IMR-90 (cell line): ENCODE measurements around the gene TM4SF4. TPM values are rescaled to one million over a fixed set of nuclear protein-coding genes. Genes with fewer than 3 reads are reported as not detected.

Source experiments
- ATAC-seq: fragments of 200-7000 bp; cut with Tn5 transposase; 2 replicates; pipeline ENCODE4 v1.9.1; 2020; ENCODE audit warnings: low read depth, mild to moderate bottlenecking, moderate library complexity
- BruUV-seq: library from RNA; stranded (reverse); fragments of 400-500 nt; replicated peaks from 2 replicates; lab custom pipeline; 2021; lab: Mats Ljungman, UMichigan
- CTCF ChIA-PET: fragments of 300-600 bp; formaldehyde crosslinking; extraction: SDS; loops from one replicate; lab custom pipeline; 2021; ENCODE audit warnings: antibody characterized with exemption; lab: Yijun Ruan, JAX
- POLR2A ChIA-PET: fragments of 300-600 bp; sonication (Branson Sonifier 250); formaldehyde crosslinking; loops from one replicate; lab custom pipeline; 2022; ENCODE audit warnings: antibody characterized with exemption; ENCODE audit not compliant: unreplicated experiment; lab: Charles Lee
- DNase-seq: peaks from one replicate; pipeline ENCODE4 v3.0.0; 2013
- H2AFZ ChIP-seq: replicated peaks from 2 replicates; pipeline ENCODE3; 2013; ENCODE audit warnings: low read length, mild to moderate bottlenecking; ENCODE audit not compliant: poor library complexity
- H2AK5ac ChIP-seq: 2 replicates; pipeline ENCODE4 v1.6.1; 2013; ENCODE audit warnings: low read depth, low read length, inconsistent platforms
- H2AK9ac ChIP-seq: replicated peaks from 2 replicates; pipeline ENCODE3; 2013; ENCODE audit warnings: mild to moderate bottlenecking, low read depth, low read length, moderate library complexity; ENCODE audit not compliant: poor library complexity
- H2BK120ac ChIP-seq: 2 replicates; pipeline ENCODE4 v1.6.1; 2013; ENCODE audit warnings: low read depth, low read length, inconsistent platforms
- H2BK15ac ChIP-seq: 3 replicates; pipeline ENCODE4 v1.6.1; 2013; ENCODE audit warnings: low read depth, low read length, inconsistent platforms
- H2BK20ac ChIP-seq: 2 replicates; pipeline ENCODE4 v1.6.1; 2013; ENCODE audit warnings: low read depth, mild to moderate bottlenecking, inconsistent platforms, low read length, moderate library complexity
- H2BK5ac ChIP-seq: 2 replicates; pipeline ENCODE4 v1.6.1; 2013; ENCODE audit warnings: mild to moderate bottlenecking, low read depth, low read length, inconsistent platforms; ENCODE audit not compliant: poor library complexity, severe bottlenecking
- H3K14ac ChIP-seq: replicated peaks from 2 replicates; pipeline ENCODE4 v1.6.1; 2013; ENCODE audit warnings: low read depth, low read length, inconsistent platforms
- H3K18ac ChIP-seq: 2 replicates; pipeline ENCODE4 v1.6.1; 2013; ENCODE audit warnings: low read depth, low read length, control low read depth
- H3K23ac ChIP-seq: 2 replicates; pipeline ENCODE4 v1.6.1; 2013; ENCODE audit warnings: low read depth, low read length, inconsistent platforms
- H3K27ac ChIP-seq: 2 replicates; pipeline ENCODE4 v1.5.1; 2013; ENCODE audit warnings: mild to moderate bottlenecking, control low read depth, low read length; ENCODE audit not compliant: insufficient read depth
- H3K27me3 ChIP-seq: 2 replicates; pipeline ENCODE4 v1.6.1; 2013; ENCODE audit warnings: low read length; ENCODE audit not compliant: control insufficient read depth, insufficient read depth
- H3K36me3 ChIP-seq: 2 replicates; pipeline ENCODE4 v1.6.1; 2013; ENCODE audit warnings: low read length, mixed read lengths; ENCODE audit not compliant: control insufficient read depth, insufficient read depth
- H3K4ac ChIP-seq: 2 replicates; pipeline ENCODE4 v1.6.1; 2013; ENCODE audit warnings: low read depth, low read length, inconsistent platforms
- H3K4me1 ChIP-seq: 2 replicates; pipeline ENCODE4 v1.6.1; 2013; ENCODE audit warnings: low read length, mixed read lengths; ENCODE audit not compliant: control insufficient read depth, insufficient read depth
- H3K4me2 ChIP-seq: 2 replicates; pipeline ENCODE4 v1.6.1; 2013; ENCODE audit warnings: low read depth, mild to moderate bottlenecking, control low read depth, low read length, moderate library complexity
- H3K4me3 ChIP-seq: 2 replicates; pipeline ENCODE4 v1.5.1; 2013; ENCODE audit warnings: low read depth, mild to moderate bottlenecking, control low read depth, low read length, moderate library complexity; ENCODE audit not compliant: insufficient read depth
- H3K56ac ChIP-seq: 2 replicates; pipeline ENCODE4 v1.6.1; 2013; ENCODE audit warnings: low read length, inconsistent platforms; ENCODE audit not compliant: insufficient read depth; ENCODE audit errors: extremely low read depth
- H3K79me1 ChIP-seq, 2 experiments: 2 replicates each; pipeline ENCODE4 v1.6.1; 2013; ENCODE audit warnings: low read length in 2 of 2, inconsistent platforms in 1 of 2, low read depth in 1 of 2
- H3K9ac ChIP-seq: 2 replicates; pipeline ENCODE4 v1.6.1; 2013; ENCODE audit warnings: low read depth, low read length, control low read depth
- H3K9me1 ChIP-seq: 2 replicates; pipeline ENCODE4 v1.6.1; 2013; ENCODE audit warnings: low read length, inconsistent platforms; ENCODE audit not compliant: insufficient read depth
- H3K9me3 ChIP-seq: 2 replicates; pipeline ENCODE4 v1.6.1; 2013; ENCODE audit warnings: low read length; ENCODE audit not compliant: control insufficient read depth, insufficient read depth
- H4K20me1 ChIP-seq: 2 replicates; pipeline ENCODE4 v1.6.1; 2013; ENCODE audit warnings: low read length, inconsistent platforms; ENCODE audit not compliant: insufficient read depth
- H4K5ac ChIP-seq: 2 replicates; pipeline ENCODE4 v1.6.1; 2013; ENCODE audit warnings: mild to moderate bottlenecking, low read depth, low read length, control low read depth
- H4K8ac ChIP-seq, 2 experiments: 2 replicates each; pipeline ENCODE4 v1.6.1; 2013; ENCODE audit warnings: low read depth in 2 of 2, low read length in 2 of 2, control low read depth in 1 of 2, inconsistent platforms in 1 of 2
- H4K91ac ChIP-seq: 2 replicates; pipeline ENCODE4 v1.6.1; 2013; ENCODE audit warnings: low read depth, low read length, inconsistent platforms; ENCODE audit not compliant: insufficient read depth
- BHLHE40 ChIP-seq: fragments of 150-350 bp; IDR thresholded peaks from 2 replicates; pipeline ENCODE4 v1.6.1; 2016; ENCODE audit warnings: mild to moderate bottlenecking, low read depth, low read length
- CEBPB ChIP-seq: IDR thresholded peaks from 2 replicates; pipeline ENCODE4 v1.6.1; 2012; ENCODE audit warnings: low read depth, low read length, improper control_type of control experiment
- CHD1 ChIP-seq: IDR thresholded peaks from 2 replicates; pipeline ENCODE4 v1.6.1; 2012; ENCODE audit warnings: low read depth, low read length, improper control_type of control experiment
- FOS ChIP-seq: fragments of 150-350 bp; IDR thresholded peaks from 2 replicates; pipeline ENCODE4 v1.6.1; 2016; ENCODE audit warnings: low read depth, low read length
- MAFK ChIP-seq: IDR thresholded peaks from 2 replicates; pipeline ENCODE4 v1.6.1; 2012; ENCODE audit warnings: low read depth, low read length, improper control_type of control experiment
- MAZ ChIP-seq: IDR thresholded peaks from 2 replicates; pipeline ENCODE4 v1.6.1; 2012; ENCODE audit warnings: low read depth, mild to moderate bottlenecking, low read length, improper control_type of control experiment, moderate library complexity, borderline replicate concordance
- MXI1 ChIP-seq: IDR thresholded peaks from 2 replicates; pipeline ENCODE4 v1.6.1; 2012; ENCODE audit warnings: low read depth, mild to moderate bottlenecking, low read length, moderate library complexity, borderline replicate concordance
- NFE2L2 ChIP-seq: fragments of 150-350 bp; IDR thresholded peaks from 2 replicates; pipeline ENCODE4 v1.6.1; 2016; ENCODE audit warnings: low read depth, mild to moderate bottlenecking, low read length
- POLR2A ChIP-seq: IDR thresholded peaks from 2 replicates; pipeline ENCODE4 v1.6.1; 2012; ENCODE audit warnings: mild to moderate bottlenecking, low read depth, low read length
- RAD21 ChIP-seq: IDR thresholded peaks from 2 replicates; pipeline ENCODE4 v1.6.1; 2012; ENCODE audit warnings: low read length, improper control_type of control experiment
- RCOR1 ChIP-seq: IDR thresholded peaks from 2 replicates; pipeline ENCODE4 v1.6.1; 2012; ENCODE audit warnings: mild to moderate bottlenecking, low read length, improper control_type of control experiment; ENCODE audit not compliant: insufficient replicate concordance
- RFX5 ChIP-seq: IDR thresholded peaks from 2 replicates; pipeline ENCODE4 v1.8.0; 2012; ENCODE audit warnings: low read depth, mild to moderate bottlenecking, low read length, moderate library complexity
- SMC3 ChIP-seq: fragments of 150-350 bp; IDR thresholded peaks from 2 replicates; pipeline ENCODE4 v1.6.1; 2016; ENCODE audit warnings: low read depth, mild to moderate bottlenecking, antibody characterized with exemption, low read length, moderate library complexity
- WGBS, 2 experiments: methylation state at CpG; one replicate each; pipeline versions ENCODE4 v1.1.5 to v1.1.7; 2013; ENCODE audit warnings: missing lambda C conversion rate in 2 of 2; ENCODE audit not compliant: insufficient read length in 1 of 2; ENCODE audit errors: extremely low coverage in 2 of 2; 5-methylcytosine and 5-hydroxymethylcytosine counted together
- dilution Hi-C: fragments of 300-500 bp; cut with HindIII; formaldehyde crosslinking; loops from one replicate; pipeline ENCODE4 v1.14.3; 2018; ENCODE audit warnings: low sequenced_read_pairs; ENCODE audit not compliant: unreplicated experiment
- in situ Hi-C: fragments of 300-500 bp; cut with MboI; formaldehyde crosslinking; loops from 3 replicates; pipeline ENCODE4 v1.14.3; 2019; ENCODE audit warnings: low sequenced_read_pairs, inconsistent platforms, mixed read lengths
- intact Hi-C: fragments of 100-400 bp; cut with micrococcal nuclease; formaldehyde crosslinking; loops from 2 replicates; pipeline ENCODE4 v1.10.0; 2022
- polyA plus RNA-seq, 3 experiments: library from polyadenylated mRNA; depleted of rRNA; stranded (reverse); fragments of >200 nt; gene quantifications; 2 replicates each; pipeline ENCODE4 v1.2.3, GENCODE V29; 2012; ENCODE audit warnings: low replicate concordance in 1 of 3
- total RNA-seq: library from RNA; depleted of rRNA; stranded (reverse); fragments of >200 nt; gene quantifications from 2 replicates; pipeline ENCODE4 v1.2.3, GENCODE V29; 2012
- TF ChIP-seq, protein P1 (sequence below): fragments of 150-350 bp; IDR thresholded peaks from 2 replicates; pipeline ENCODE4 v1.6.1; 2016; ENCODE audit warnings: low read depth, mild to moderate bottlenecking, low read length, moderate library complexity, borderline replicate concordance
- TF ChIP-seq, protein P2 (sequence below): fragments of 150-350 bp; IDR thresholded peaks from 2 replicates; pipeline ENCODE4 v1.6.1; 2017; ENCODE audit warnings: mild to moderate bottlenecking, antibody characterized with exemption, low read length, low read depth
- TF ChIP-seq, protein P3 (sequence below): conservative IDR thresholded peaks from 2 replicates; pipeline ENCODE4 v1.5.1; 2012; ENCODE audit warnings: mild to moderate bottlenecking, low read depth, low read length, improper control_type of control experiment

The TM4SF4 gene
- total and polyA plus RNA-seq, 2 of the 4 experiments (the other 2 are of a cell fraction), result 0.60 to 1.6 TPM

DNA sequence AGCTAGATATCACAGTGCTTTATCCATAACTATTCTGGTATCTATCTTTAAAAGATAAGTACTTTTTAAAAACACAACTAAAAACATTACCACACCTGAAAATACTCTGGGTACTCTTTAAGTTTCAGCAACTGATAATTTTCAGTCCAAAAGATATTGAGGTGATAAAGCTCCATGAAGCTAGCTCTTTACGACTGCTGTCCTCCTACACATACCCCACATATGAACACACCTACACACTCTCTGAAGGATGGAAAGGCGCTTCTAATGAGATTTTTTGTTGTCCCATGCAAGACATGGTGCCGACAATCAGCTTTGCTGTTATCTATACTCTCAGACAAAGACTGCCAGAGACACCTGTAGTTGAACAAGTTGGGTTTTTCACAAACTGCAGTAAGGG lies 19.1 kb upstream of the TM4SF4 start:
- dilution Hi-C loops (no loop called here), in situ Hi-C loops (no loop called here), intact Hi-C loops (no loop called here)
- Histone ChIP-seq H3K27ac (no peak overlapping the region), H3K18ac (peak overlapping the region; percentile 61), H3K9me1 (no peaks in the 10 kb centered on the region), H4K91ac (no peak overlapping the region), H3K4me2 (no peak overlapping the region), H3K4me3 (no peak overlapping the region), H4K20me1 (no peaks in the 10 kb centered on the region), H4K8ac (peak overlapping the region in 1 of 2 experiments; percentile 24; a peak in 2 of 4 replicates), H4K5ac (peak overlapping the region; percentile 35; the same call in 1 of the 2 replicates), H3K4me1 (no peaks in the 10 kb centered on the region), H3K14ac (no peak overlapping the region), H3K23ac (no peak overlapping the region), H2BK20ac (peak overlapping the region; percentile 17; the same call in 1 of the 2 replicates), H2BK15ac (no peak overlapping the region), H3K9me3 (peaks cover 5% of the 10 kb centered on the region; the same call in 1 of the 2 replicates), H2BK5ac (peak overlapping the region; percentile 14), H3K4ac (peak overlapping the region; percentile 31; the same call in 1 of the 2 replicates), H3K36me3 (no peaks in the 10 kb centered on the region), H2BK120ac (0 out of 2 replicates have a peak overlapping the region, but pooled peaks have one; percentile 4), H2AFZ (no peak overlapping the region), H2AK5ac (no peak overlapping the region), H3K9ac (no peak overlapping the region), H3K27me3 (no peaks in the 10 kb centered on the region), H2AK9ac (no peak overlapping the region), H3K79me1 (no peaks in the 10 kb centered on the region), H3K56ac (no peak overlapping the region)
- POLR2A ChIA-PET, result no interaction called here
- BruUV-seq, result no TSS peak
- no peak for ATAC-seq
- TF ChIP-seq RFX5, result no peak
- no peak for TF ChIP-seq MAZ
- no peak for TF ChIP-seq POLR2A
- no peak for TF ChIP-seq NFE2L2
- TF ChIP-seq, protein P1, sequence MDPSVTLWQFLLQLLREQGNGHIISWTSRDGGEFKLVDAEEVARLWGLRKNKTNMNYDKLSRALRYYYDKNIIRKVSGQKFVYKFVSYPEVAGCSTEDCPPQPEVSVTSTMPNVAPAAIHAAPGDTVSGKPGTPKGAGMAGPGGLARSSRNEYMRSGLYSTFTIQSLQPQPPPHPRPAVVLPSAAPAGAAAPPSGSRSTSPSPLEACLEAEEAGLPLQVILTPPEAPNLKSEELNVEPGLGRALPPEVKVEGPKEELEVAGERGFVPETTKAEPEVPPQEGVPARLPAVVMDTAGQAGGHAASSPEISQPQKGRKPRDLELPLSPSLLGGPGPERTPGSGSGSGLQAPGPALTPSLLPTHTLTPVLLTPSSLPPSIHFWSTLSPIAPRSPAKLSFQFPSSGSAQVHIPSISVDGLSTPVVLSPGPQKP, result no peak
- no peak for TF ChIP-seq CHD1
- TF ChIP-seq, protein P2, sequence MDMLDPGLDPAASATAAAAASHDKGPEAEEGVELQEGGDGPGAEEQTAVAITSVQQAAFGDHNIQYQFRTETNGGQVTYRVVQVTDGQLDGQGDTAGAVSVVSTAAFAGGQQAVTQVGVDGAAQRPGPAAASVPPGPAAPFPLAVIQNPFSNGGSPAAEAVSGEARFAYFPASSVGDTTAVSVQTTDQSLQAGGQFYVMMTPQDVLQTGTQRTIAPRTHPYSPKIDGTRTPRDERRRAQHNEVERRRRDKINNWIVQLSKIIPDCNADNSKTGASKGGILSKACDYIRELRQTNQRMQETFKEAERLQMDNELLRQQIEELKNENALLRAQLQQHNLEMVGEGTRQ, result no peak
- no peak for TF ChIP-seq CEBPB
- no peak for TF ChIP-seq FOS
- TF ChIP-seq, protein P3, sequence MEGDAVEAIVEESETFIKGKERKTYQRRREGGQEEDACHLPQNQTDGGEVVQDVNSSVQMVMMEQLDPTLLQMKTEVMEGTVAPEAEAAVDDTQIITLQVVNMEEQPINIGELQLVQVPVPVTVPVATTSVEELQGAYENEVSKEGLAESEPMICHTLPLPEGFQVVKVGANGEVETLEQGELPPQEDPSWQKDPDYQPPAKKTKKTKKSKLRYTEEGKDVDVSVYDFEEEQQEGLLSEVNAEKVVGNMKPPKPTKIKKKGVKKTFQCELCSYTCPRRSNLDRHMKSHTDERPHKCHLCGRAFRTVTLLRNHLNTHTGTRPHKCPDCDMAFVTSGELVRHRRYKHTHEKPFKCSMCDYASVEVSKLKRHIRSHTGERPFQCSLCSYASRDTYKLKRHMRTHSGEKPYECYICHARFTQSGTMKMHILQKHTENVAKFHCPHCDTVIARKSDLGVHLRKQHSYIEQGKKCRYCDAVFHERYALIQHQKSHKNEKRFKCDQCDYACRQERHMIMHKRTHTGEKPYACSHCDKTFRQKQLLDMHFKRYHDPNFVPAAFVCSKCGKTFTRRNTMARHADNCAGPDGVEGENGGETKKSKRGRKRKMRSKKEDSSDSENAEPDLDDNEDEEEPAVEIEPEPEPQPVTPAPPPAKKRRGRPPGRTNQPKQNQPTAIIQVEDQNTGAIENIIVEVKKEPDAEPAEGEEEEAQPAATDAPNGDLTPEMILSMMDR, result no peak
- TF ChIP-seq RAD21, result no peak
- no peak for TF ChIP-seq MAFK
- TF ChIP-seq RCOR1, result no peak
- TF ChIP-seq BHLHE40, result no peak
- no peak for TF ChIP-seq MXI1
- no peak for TF ChIP-seq SMC3
- DNase-seq, result no peak
- no CpG with 5 or more reads among the region's 3 CpGs for WGBS, 2 experiments
- CTCF ChIA-PET, result interaction anchor here (1.2 kb wide), 1 partner anchor 13 kb away, joined by 5 read pairs; no protein-coding TSS in a partner anchor
